Astrocyte of the cerebellum (primary cell): ENCODE measurements around the gene C4orf51.
A peak's percentile ranks its signal among the peaks of the same experiment; 100 is the strongest.

ENCODE experiments used
- DNase-seq: peaks from one replicate; pipeline ENCODE4 v3.0.0-alpha.2; 2011; ENCODE audit warnings: low read depth
- H3K4me3 ChIP-seq: 2 replicates; pipeline ENCODE4 v1.5.1; 2011; ENCODE audit warnings: mild to moderate bottlenecking, low read depth, low read length, moderate library complexity
- CTCF ChIP-seq: IDR thresholded peaks from 2 replicates; pipeline ENCODE4 v1.5.1; 2012; ENCODE audit warnings: low read length, low read depth, moderate library complexity, mild to moderate bottlenecking; ENCODE audit errors: missing control alignments
- in situ Hi-C: cut with HindIII; loops from 2 replicates; pipeline ENCODE4 v1.10.0; 2017; ENCODE audit warnings: low sequenced_read_pairs

The C4orf51 gene

GRCh38 chr4:145656156-145656555 is 23.8 kb upstream of the C4orf51 start:
- TF ChIP-seq CTCF, result no peak
- no peak for DNase-seq
- no peak overlapping the region for H3K4me3 ChIP-seq
- in situ Hi-C loops, result no loop called here

GRCh38 chr4:145660064-145660463 is 19.9 kb upstream of the C4orf51 start:
- no peak overlapping the region for H3K4me3 ChIP-seq
- no peak for TF ChIP-seq CTCF
- DNase-seq, result no peak
- in situ Hi-C loops, result no loop called here

- DNase-seq, result no peak
- no peak for TF ChIP-seq CTCF
- H3K4me3 ChIP-seq, result no peak overlapping the region
- in situ Hi-C loops, result no loop called here
These were observed 16.8 kb upstream of the C4orf51 start for GRCh38 chr4:145663194-145663593.

GRCh38 chr4:145665773-145666172 is 14.2 kb upstream of the C4orf51 start:
- in situ Hi-C loops, result no loop called here
- TF ChIP-seq CTCF, result no peak
- H3K4me3 ChIP-seq, result no peak overlapping the region
- DNase-seq, result no peak

- H3K4me3 ChIP-seq, result no peak overlapping the region
- in situ Hi-C loops, result no loop called here
- DNase-seq, result no peak
- no peak for TF ChIP-seq CTCF
These were observed 9.5 kb upstream of the C4orf51 start for GRCh38 chr4:145670422-145670821.

- no peak for TF ChIP-seq CTCF
- no peak overlapping the region for H3K4me3 ChIP-seq
- in situ Hi-C loops, result no loop called here
- peak; percentile 72 for DNase-seq
These were observed 426 bp upstream of the C4orf51 start for GRCh38 chr4:145679520-145679919.

- no peak overlapping the region for H3K4me3 ChIP-seq
- in situ Hi-C loops, result no loop called here
- no peak for TF ChIP-seq CTCF
- no peak for DNase-seq
These were observed 956 bp downstream of the C4orf51 start for GRCh38 chr4:145680902-145681301.
